ENCODE measurements around the gene TIPRL. TPM values are rescaled to one million over a fixed set of nuclear protein-coding genes. Genes with fewer than 3 reads are reported as not detected.
"Not testable (repeated sequence)": the region's sequence is repeated elsewhere in the genome, so short reads cannot be mapped to it uniquely, and the experiment has no call there.

TIPRL gene
- total RNA-seq, 4 donors from 2014 or later: 14.5 to 45.1 (median 23.7) TPM

DNA sequence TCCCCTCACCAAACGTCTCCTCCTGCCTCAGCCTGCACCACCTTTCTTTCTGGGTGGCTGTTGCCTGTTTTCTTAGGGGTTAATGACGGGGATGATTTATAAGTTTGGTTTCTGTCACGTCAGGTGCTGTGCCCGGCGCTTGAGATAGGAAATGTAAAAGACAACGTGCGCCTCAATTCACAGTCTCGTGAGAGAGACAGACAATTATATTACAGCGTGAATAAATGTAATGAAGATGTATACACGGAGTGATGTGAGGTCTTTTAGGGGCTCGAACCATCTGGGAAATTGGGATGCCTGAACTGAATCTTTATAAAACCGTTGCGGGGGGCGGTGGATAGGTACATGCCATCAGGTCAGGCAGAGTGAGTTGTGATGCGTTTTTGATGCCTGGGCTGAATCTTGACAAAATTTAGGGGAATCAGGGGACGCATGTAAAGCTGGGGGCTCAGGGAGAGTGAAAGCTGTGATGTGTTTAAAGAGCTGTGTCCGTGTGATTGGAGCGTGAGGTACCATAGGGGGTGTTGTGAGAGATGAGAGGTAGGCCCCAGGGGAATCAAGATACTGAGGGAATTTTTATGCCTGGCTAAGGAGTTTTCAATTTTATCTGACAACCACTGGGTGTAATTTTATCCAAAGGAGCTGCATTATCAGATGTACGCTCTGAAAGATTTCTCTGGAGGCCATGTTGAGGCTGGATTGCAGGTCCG is 831 bp downstream of the TIPRL start:
- H3K4me3 ChIP-seq: peak overlapping the region; percentile 88 to 92 (median 90)
- H3K36me3 ChIP-seq: peaks cover 0 to 7% (median 0%) of the 10 kb centered on the region in 3 donors
- WGBS, 2 donors: 4% methylated on average over 19 to 20 of the region's 20 CpGs
- H3K27ac ChIP-seq: peak overlapping the region; percentile 92 to 96 (median 94)
- no peaks in the 10 kb centered on the region for H3K27me3 ChIP-seq
- peaks cover 0 to 32% (median 11%) of the 10 kb centered on the region in 3 donors for H3K4me1 ChIP-seq
- no peak for DNase-seq
- intact Hi-C loops (cut with DNase I): no loop called here
- TF ChIP-seq POLR2A (IDR thresholded peaks at IDR 0.05): no peak
- TF ChIP-seq, protein P1, sequence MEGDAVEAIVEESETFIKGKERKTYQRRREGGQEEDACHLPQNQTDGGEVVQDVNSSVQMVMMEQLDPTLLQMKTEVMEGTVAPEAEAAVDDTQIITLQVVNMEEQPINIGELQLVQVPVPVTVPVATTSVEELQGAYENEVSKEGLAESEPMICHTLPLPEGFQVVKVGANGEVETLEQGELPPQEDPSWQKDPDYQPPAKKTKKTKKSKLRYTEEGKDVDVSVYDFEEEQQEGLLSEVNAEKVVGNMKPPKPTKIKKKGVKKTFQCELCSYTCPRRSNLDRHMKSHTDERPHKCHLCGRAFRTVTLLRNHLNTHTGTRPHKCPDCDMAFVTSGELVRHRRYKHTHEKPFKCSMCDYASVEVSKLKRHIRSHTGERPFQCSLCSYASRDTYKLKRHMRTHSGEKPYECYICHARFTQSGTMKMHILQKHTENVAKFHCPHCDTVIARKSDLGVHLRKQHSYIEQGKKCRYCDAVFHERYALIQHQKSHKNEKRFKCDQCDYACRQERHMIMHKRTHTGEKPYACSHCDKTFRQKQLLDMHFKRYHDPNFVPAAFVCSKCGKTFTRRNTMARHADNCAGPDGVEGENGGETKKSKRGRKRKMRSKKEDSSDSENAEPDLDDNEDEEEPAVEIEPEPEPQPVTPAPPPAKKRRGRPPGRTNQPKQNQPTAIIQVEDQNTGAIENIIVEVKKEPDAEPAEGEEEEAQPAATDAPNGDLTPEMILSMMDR (IDR thresholded peaks at IDR 0.05): no peak
- H3K9me3 ChIP-seq: no peaks in the 10 kb centered on the region

DNA sequence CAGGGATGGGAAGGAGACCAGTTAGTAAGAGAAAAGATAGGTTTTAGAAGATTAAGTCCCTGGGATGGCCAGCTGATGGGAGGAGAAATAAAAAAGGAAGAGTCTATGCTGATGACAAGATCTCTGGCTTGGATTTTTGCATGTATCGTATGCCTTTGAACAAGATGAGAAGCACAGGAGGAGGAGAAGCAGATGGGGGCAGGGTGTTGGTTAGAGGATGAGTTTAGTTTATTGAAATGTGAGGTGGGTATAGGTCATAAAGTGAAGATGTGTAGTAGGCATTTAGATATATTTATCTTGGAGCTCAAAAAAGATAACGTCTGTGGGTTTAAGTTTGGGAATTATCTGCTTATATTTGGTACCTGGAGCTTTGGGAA is 1.4 kb downstream of the TIPRL start:
- 18 to 25% methylated on average over 2 of the region's 2 CpGs for WGBS, 2 donors
- peaks cover 0 to 12% (median 0%) of the 10 kb centered on the region in 3 donors for H3K36me3 ChIP-seq
- peak overlapping the region; percentile 88 to 92 (median 90) for H3K4me3 ChIP-seq

DNA sequence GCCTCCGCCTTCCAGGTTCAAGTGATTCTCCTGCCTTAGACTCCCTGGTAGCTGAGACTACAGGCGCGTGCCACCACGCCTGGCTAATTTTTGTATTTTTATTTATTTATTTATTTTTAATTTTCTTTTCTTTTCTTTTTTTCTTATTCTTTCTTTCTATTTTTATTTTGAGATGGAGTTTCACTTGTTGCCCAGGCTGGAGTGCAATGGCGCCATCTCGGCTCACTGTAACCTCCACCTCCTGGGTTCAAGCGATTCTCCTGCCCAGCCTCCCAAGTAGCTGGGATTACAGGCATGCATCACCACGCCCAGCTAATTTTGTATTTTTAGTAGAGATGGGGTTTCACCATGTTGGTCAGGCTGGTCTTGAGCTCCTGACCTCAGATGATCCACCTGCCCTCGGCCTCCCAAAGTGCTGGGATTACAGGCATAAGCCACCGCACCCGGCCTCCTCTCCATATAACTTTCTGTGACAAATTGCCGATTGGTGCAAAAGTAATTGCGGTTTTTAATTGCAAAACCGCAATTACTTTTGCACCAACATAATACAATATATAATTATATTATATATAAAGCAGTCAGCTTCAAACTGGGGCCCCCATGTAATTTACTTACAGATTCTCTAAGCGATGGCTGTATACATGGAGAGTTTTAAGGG is 2.4 kb downstream of the TIPRL start:
- 90 to 94% methylated on average over 15 of the region's 15 CpGs for WGBS, 2 donors
- H3K27me3 ChIP-seq; H3K27ac ChIP-seq; H3K4me3 ChIP-seq; DNase-seq; intact Hi-C loops (cut with DNase I); H3K9me3 ChIP-seq: not testable (repeated sequence)
- H3K36me3 ChIP-seq: peaks cover 0 to 23% (median 0%) of the 10 kb centered on the region in 3 donors
- peaks cover 0 to 32% (median 11%) of the 10 kb centered on the region in 3 donors for H3K4me1 ChIP-seq

More for the DNA sequence above, 1.4 kb downstream of the TIPRL start:
- no peak for TF ChIP-seq POLR2A (IDR thresholded peaks at IDR 0.05)
- TF ChIP-seq, protein P1 (IDR thresholded peaks at IDR 0.05): no peak
- Histone ChIP-seq H3K27ac (peak overlapping the region; percentile 92 to 96 (median 94)), H3K27me3 (no peaks in the 10 kb centered on the region), H3K9me3 (no peaks in the 10 kb centered on the region), H3K4me1 (peaks cover 0 to 32% (median 11%) of the 10 kb centered on the region in 3 donors)
- intact Hi-C loops (cut with DNase I): no loop called here
- no peak for DNase-seq

DNA sequence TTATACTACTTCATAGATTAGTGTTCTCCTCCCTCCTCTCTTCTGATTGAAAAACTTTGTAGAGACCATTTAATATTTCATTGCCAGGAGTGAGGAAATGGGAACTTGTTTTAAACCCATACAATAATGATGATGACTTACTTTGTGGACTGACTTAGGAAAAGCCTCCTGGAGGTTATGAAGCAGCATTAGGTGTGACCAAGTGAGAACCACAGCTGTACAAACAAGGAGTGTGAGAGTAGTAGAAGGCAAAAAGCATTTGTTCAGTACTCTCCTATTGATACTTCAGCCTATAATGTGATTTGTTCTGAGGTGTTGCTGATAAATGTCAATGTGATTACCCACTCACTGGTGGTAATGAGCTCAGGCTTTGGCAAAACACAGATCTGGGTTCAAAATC is 8.4 kb downstream of the TIPRL start:
- no peak for DNase-seq
- H3K27me3 ChIP-seq: no peaks in the 10 kb centered on the region
- H3K9me3 ChIP-seq: no peaks in the 10 kb centered on the region
- no peak for TF ChIP-seq POLR2A (IDR thresholded peaks at IDR 0.05)
- TF ChIP-seq, protein P1 (IDR thresholded peaks at IDR 0.05): no peak
- no peak overlapping the region for H3K4me3 ChIP-seq
- H3K4me1 ChIP-seq: peaks cover 0 to 6% (median 0%) of the 10 kb centered on the region in 3 donors
- peaks cover 0 to 82% (median 14%) of the 10 kb centered on the region in 3 donors for H3K36me3 ChIP-seq
- intact Hi-C loops (cut with DNase I): no loop called here
- H3K27ac ChIP-seq: no peak overlapping the region

DNA sequence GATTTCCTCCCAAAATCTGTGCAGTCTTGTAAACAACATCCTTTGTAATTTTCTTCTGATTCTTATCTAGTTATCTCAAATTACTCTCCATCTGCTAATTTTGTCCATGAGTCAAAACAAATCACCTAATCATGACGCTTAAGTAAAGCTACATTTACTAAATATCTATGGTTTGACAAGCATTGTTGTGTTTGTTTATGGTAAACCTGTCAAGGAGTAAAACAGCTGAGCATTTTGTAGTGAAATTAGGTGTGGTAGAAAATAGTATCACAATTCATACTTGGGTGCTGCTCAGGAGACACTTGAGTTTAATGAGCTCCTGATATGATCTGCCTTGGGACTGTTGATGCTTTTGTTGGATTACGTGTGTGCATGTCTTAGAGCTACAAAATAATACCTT is 11.6 kb downstream of the TIPRL start:
- 73 to 85% methylated on average over 2 of the region's 2 CpGs for WGBS, 2 donors
- no peak for DNase-seq
- no peaks in the 10 kb centered on the region for H3K27me3 ChIP-seq

More for the DNA sequence above, 11.6 kb downstream of the TIPRL start:
- intact Hi-C loops (cut with DNase I): no loop called here
- no peak for TF ChIP-seq POLR2A (IDR thresholded peaks at IDR 0.05)
- TF ChIP-seq, protein P1 (IDR thresholded peaks at IDR 0.05): no peak
- H3K27ac ChIP-seq: no peak overlapping the region
- peaks cover 0 to 99% (median 14%) of the 10 kb centered on the region in 3 donors for H3K36me3 ChIP-seq
- H3K9me3 ChIP-seq: no peaks in the 10 kb centered on the region
- H3K4me3 ChIP-seq: no peak overlapping the region
- H3K4me1 ChIP-seq: no peaks in the 10 kb centered on the region

Data from esophagus squamous epithelium (tissue), 5 donors.